C4-2B (cell line): ENCODE measurements around the gene GGT6.

Experiments
- ZFX ChIP-seq: fragments of 450-650 bp; IDR thresholded peaks from 2 replicates; pipeline ENCODE4 v1.6.1; 2017
- TF ChIP-seq, protein P1 (sequence below): fragments of 450-650 bp; conservative IDR thresholded peaks from 2 replicates; pipeline ENCODE4 v1.5.1; 2017; ENCODE audit warnings: mild to moderate bottlenecking

DNA sequence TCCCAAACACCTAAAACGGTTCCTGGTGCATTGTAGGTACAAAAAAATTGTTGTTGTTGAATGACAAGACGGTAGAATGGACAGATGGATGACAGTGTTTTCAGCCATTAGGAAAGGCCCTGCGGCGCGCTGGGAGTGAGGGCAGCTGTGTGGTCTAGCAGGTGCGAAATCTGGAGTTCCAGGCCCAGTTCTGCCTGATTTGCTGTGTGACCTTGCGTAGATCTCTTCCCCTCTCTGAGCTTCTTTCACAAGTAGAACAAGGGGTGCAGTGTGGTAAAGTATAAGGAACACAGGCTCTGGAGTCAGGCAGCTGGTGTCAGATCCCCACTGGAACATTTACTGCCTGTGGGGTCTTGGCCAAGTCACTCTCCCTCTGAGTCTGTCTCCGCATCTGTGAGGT is 36.4 kb downstream of the GGT6 start:
- TF ChIP-seq, protein P1, sequence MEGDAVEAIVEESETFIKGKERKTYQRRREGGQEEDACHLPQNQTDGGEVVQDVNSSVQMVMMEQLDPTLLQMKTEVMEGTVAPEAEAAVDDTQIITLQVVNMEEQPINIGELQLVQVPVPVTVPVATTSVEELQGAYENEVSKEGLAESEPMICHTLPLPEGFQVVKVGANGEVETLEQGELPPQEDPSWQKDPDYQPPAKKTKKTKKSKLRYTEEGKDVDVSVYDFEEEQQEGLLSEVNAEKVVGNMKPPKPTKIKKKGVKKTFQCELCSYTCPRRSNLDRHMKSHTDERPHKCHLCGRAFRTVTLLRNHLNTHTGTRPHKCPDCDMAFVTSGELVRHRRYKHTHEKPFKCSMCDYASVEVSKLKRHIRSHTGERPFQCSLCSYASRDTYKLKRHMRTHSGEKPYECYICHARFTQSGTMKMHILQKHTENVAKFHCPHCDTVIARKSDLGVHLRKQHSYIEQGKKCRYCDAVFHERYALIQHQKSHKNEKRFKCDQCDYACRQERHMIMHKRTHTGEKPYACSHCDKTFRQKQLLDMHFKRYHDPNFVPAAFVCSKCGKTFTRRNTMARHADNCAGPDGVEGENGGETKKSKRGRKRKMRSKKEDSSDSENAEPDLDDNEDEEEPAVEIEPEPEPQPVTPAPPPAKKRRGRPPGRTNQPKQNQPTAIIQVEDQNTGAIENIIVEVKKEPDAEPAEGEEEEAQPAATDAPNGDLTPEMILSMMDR: no peak
- no peak for TF ChIP-seq ZFX
